Measurements from ENCODE around the gene ARHGEF1.

DNA sequence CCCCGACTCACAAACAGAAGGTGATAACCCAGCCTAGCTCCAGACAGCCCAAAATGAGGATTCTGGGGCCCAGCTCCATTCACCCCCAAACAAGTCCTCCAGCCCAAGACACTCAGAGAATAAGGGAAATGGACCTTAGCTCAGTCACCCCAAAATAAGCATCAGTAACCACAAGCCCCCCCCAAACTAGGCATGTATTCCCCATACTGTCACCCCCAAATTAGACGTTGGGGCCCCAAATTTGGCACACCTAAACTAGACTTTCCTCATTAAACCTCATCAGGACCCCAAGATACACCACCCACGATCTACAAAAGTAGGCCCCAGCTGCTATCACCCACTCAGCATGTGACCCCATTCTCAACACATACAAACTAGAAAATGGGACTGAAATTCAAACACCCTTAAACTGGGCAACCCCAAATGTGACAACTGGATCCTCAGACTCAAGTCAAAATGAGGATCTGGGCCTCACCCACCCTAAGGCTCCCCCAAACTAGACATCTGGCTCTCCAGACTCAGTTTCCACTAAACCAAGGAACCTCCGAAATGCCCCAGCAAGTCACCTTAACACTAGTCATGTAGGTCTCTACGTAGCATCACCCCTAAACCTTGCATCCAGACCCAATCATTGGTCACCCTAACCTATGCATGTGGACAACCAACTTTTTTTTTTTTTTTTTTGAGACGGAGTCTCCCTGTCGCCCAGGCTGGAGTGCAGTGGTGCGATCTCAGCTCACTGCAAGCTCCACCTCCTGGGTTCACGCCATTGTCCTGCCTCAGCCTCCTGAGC, 58.6 kb downstream of the ARHGEF1 start:
- no peak for TF ChIP-seq FOXP2 (optimal IDR thresholded peaks at IDR 0.05; ENCODE audit: borderline replicate concordance, extremely low read depth, extremely low read length, insufficient read depth)
- TF ChIP-seq TAF1 (IDR thresholded peaks at IDR 0.05; ENCODE audit: borderline replicate concordance, insufficient read depth, low read length), result no peak
- TF ChIP-seq POLR2AphosphoS5 (IDR thresholded peaks at IDR 0.05; ENCODE audit: low read depth, low read length), result no peak

Measured in PFSK-1 (cell line).